IMR-90 (cell line): Measurements from ENCODE around the gene ADAMTSL2.

Source experiments
- CEBPB ChIP-seq: IDR thresholded peaks from 2 replicates; pipeline ENCODE4 v1.6.1; 2012; ENCODE audit warnings: low read depth, low read length, improper control_type of control experiment
- CTCF ChIP-seq: conservative IDR thresholded peaks from 2 replicates; pipeline ENCODE4 v1.5.1; 2012; ENCODE audit warnings: mild to moderate bottlenecking, low read depth, low read length, improper control_type of control experiment
- FOS ChIP-seq: fragments of 150-350 bp; IDR thresholded peaks from 2 replicates; pipeline ENCODE4 v1.6.1; 2016; ENCODE audit warnings: low read depth, low read length
- MAZ ChIP-seq: IDR thresholded peaks from 2 replicates; pipeline ENCODE4 v1.6.1; 2012; ENCODE audit warnings: low read depth, mild to moderate bottlenecking, low read length, improper control_type of control experiment, moderate library complexity, borderline replicate concordance
- MXI1 ChIP-seq: IDR thresholded peaks from 2 replicates; pipeline ENCODE4 v1.6.1; 2012; ENCODE audit warnings: low read depth, mild to moderate bottlenecking, low read length, moderate library complexity, borderline replicate concordance
- RAD21 ChIP-seq: IDR thresholded peaks from 2 replicates; pipeline ENCODE4 v1.6.1; 2012; ENCODE audit warnings: low read length, improper control_type of control experiment
- RCOR1 ChIP-seq: IDR thresholded peaks from 2 replicates; pipeline ENCODE4 v1.6.1; 2012; ENCODE audit warnings: mild to moderate bottlenecking, low read length, improper control_type of control experiment; ENCODE audit not compliant: insufficient replicate concordance
- RFX5 ChIP-seq: IDR thresholded peaks from 2 replicates; pipeline ENCODE4 v1.8.0; 2012; ENCODE audit warnings: low read depth, mild to moderate bottlenecking, low read length, moderate library complexity
- USF2 ChIP-seq: fragments of 150-350 bp; IDR thresholded peaks from 2 replicates; pipeline ENCODE4 v1.6.1; 2017; ENCODE audit warnings: mild to moderate bottlenecking, antibody characterized with exemption, low read length, low read depth

- TF ChIP-seq MXI1 (no peak), CTCF (no peak), RAD21 (no peak), FOS (no peak), RFX5 (no peak), USF2 (no peak), MAZ (no peak), CEBPB (no peak), RCOR1 (no peak)
Observed at GRCh38 chr9:133619791-133620190, 85.3 kb downstream of the ADAMTSL2 start.
